NCI-H1417 treated with DMSO at 0.1 percent for 48 hours (cell line): ENCODE data around the gene SCYL1.

Experiments used
- DNase-seq: peaks from one replicate; lab custom pipeline; 2025; lab: John Stamatoyannopoulos, UW

The SCYL1 gene

DNA sequence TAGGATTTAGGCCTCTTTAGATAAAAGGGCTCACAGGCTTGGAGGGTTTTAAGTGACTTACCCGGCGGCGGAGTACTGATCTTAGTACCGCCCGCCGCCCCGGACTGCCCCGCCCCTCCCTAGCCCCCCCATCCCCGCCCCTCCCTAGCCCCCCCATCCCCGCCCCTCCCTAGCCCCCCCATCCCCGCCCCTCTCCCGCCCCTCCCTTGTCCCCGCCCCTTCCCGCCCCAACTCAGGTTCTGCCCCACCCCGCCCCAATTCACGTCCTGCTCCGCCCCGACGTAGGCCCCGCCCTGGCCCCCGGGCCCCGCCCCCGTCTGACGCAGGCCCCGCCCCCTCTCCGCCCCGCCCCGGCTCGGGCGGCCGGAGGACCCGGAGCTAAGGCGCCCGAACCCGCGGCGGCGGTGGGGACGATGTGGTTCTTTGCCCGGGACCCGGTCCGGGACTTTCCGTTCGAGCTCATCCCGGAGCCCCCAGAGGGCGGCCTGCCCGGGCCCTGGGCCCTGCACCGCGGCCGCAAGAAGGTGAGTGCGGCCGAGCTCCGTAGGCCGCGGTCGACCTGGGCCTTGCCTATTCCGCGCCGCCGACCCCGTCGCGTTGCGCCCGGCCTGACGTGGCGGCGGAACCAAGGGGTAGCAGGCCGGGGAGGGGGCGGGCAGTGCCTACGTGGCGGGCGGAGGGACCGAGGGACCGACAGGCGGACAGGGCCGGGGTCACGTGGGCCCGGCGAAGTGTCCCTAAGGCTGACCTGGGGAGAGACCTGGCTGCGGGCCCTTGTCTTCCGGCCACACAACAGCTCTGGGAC lies at the start of gene SCYL1:
SCYL1 (plus strand) TSS at position 343 of the 805 bp plus-strand sequence; CDS start at position 414, 71 bp downstream.
- DNase-seq: no peak

DNA sequence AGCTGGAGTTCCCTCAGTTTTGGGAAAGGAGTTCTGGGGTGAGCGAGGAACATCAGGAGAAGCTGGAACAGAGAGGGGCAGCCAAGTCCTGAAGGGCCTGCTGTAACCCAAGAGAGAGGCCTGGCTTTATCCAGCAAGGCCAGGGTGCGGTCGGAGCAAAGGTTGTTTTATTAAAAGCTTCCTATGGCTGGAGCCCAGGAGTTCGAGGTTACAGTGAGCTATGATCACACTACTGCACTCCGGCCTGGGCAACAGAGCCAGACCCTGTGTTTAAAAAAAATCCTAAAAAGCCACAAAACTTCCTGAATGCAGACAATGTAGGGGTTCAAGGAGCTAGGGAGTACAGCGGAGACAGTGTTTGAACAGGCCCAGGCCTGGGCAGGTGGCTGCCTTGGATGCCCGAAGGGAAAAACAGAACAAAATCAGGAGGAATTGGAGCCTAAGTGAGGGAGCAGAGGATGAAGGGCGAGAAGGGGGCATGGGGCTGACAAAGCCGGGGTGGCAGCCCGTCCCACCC lies 48.2 kb upstream of the SCYL1 start:
- no peak for DNase-seq

DNA sequence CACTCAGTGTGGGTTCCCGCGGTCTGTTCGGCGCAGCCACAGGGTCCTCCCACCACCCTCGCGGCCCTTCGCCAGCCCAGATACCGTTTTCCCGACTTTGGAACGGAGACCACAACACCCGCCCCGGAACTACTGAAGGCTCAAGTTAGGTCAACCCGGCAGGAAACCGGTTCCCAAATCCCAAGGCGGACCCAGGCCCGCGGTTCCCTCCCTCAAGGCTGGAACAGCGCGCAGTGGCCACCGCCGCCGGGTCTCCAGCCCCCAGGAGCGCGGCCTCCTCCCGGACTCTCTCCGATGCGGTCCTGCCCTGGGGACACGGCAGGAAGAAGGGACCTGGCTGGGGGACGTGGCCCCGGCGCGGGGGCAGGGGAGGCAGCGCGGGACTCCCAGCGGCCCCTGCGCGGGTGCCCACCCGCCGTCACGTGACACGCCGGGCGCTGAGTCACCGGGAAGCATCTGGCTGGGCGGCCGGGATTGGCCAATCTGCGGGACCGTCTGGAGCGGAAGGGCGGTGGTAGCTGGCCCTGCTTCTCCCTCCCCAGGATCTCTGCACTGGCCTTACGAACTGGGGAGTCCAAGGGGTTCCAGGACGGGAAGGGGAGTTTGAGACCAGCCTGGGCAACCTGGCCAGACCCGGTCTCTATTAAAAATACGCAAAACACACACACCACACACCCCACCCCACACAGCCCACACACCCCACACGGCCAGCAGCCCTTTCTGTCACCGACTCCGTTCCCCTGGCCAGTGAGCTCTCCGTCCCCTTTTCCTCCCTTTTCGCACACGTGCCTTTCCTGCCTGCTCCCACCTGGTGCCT lies 47.5 kb upstream of the SCYL1 start:
- DNase-seq: peak; percentile 79

DNA sequence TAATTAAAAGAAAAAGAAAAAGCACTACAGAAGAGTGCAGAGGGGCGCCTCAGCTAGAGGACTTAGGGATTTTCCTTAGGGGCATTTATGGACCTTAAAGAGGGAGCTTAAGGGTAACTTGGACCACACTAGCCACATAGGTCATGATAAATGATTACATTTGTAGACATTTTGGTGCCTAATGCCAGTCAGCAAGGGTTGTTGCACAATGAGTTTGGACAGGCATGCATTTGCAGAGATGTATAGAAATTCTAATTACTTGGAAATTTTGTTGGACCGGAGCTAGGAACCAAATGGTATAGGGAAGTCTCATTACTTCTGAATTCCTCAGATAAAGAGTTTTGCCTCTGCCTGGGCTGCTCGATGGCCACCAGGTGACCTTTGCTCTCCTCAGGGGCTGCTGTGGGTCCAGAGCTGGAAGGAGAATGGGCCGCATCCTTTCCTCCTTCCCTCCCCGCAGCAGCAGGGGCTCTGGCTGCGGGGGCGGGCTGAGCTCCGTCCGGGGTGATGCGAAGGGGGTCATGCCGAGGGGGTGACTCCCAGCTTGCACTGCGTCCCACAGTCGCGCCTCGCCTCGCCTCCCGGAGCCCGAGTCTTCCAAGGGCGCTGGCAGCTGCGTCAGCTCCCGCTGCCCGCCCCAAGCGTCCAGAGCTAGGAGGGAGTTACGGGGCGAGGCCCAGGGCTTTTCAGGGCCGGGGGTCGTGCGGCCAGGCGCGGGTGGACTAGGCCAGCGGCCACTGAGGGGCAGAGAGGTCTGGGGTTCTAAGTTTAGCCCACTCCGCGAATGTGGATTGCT lies 46.3 kb upstream of the SCYL1 start:
- DNase-seq: no peak

DNA sequence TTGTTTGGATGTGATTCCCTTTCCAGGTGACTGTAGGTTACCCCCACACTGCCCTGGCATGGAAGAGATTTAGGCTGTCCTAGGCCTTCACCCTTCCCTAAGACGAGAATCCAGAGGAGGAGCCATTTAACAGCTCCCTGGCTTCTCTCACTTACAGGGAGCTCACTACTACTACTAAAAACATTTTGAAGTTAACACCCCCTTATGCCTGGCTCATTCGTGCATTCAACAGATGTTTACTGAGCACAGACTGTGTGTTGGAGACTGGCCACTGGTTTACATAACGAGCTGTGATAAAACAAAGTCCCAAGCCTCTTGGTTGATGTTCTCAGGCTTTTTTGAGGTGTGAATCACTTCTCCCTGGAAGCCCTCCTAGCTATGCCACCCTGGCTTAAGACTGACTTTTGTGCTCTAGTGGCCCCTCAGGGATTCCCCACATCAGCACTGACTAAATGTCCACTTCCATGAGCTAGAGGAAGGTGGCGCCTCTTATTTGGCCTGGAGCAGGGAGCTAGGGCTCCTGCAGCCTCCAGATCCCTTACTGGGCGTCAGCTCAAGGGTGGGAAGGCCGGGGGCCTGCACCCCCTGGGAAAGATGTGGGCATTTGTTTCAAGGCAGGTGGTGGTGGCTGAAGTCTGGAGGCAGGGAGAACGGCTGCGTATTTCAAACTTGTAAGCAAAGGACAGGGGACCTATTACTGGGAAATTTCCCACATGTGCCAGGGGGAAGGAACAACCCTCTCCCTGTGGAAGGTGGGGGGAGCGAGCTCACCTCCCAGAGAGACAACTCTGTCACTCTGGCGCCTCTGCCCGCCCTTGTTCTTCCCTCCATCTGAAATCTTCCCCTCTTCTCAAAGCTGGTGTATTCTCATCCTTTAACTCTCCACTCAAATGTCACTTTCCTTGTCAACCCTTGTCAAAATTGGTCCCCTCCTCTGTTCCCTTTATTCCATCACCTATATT lies 45.4 kb upstream of the SCYL1 start:
- no peak for DNase-seq

DNA sequence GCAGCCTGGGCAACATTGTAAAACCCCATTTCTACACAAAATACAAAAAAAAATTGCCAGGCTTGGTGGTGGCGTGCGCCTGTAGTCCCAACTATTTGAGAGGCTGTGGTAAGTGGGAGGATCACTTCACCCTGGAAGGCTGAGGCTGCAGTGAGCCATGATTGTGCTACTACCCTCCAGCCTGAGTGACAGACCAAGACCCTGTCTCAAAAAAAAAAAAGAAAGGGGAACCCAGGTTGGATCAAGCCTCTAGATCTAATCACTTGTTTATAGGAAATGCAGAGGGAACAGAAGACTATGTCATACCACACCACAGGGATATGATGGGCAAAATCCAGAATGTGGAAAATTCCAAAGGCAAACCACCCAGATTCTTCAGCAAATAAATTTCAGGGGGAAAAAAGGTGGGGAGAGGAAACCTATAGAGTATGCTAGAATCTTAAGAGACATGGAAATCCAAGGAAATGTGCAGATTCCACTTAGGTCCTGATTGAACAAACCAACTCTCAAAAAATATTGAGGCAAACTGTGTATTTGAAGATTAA lies 42.5 kb upstream of the SCYL1 start:
- no peak for DNase-seq

DNA sequence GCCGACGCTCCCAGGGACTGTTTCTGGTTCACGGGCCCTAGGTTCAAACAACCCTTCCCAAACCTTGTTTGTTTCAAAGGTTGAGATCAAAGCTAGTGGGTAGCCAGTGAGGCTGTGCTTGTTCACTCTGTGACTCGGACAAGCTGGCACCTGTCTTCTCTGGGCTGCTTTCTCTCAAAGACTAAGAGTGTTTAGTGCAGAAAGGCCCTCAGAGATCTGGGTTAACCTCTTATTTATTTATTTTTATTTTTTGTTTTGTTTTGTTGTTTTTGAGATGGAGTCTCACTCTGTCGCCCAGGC lies 39.0 kb upstream of the SCYL1 start:
- no peak for DNase-seq

DNA sequence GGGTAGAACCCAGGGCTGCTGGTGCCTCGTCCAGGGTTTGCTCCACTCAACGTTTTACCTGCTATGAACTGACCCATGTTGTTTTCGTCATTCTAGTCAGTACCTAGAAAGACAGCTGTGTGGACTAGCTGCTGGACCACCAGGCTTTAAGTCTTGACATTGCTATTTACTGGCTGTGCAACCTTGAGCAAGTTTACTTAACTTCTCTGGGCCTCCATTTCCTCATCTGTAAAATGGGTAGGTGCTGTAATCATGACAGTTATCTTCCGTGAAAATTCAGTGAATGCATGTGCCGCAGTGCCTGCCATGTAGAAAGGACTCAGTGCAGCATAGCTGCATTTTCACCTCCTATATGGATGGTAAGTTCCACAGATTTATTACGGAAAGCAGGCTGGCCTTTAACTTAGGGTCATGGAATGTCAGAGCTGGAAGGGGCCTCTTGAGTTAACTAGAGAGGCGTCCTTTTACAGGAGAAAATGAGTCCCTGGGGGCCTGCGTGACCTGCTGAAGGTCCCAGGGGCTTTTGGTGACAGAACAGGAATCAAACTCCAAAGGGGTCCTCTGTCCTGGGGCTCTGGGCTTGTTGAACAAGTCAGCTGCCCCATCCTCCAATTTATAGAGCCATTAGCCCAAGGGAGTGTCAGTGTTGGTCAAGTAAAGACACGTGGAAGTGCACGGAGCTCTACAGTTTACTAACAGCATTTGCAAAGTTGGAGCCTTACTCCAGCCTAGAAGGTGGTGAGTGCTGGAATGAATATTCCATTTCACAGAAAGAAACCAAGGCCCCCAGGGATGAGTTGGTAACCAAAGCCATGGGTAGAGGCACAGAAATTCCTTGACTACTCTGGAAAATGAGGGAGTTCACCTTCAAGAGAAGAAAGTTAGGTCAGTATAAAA lies 38.1 kb upstream of the SCYL1 start:
- DNase-seq: no peak

DNA sequence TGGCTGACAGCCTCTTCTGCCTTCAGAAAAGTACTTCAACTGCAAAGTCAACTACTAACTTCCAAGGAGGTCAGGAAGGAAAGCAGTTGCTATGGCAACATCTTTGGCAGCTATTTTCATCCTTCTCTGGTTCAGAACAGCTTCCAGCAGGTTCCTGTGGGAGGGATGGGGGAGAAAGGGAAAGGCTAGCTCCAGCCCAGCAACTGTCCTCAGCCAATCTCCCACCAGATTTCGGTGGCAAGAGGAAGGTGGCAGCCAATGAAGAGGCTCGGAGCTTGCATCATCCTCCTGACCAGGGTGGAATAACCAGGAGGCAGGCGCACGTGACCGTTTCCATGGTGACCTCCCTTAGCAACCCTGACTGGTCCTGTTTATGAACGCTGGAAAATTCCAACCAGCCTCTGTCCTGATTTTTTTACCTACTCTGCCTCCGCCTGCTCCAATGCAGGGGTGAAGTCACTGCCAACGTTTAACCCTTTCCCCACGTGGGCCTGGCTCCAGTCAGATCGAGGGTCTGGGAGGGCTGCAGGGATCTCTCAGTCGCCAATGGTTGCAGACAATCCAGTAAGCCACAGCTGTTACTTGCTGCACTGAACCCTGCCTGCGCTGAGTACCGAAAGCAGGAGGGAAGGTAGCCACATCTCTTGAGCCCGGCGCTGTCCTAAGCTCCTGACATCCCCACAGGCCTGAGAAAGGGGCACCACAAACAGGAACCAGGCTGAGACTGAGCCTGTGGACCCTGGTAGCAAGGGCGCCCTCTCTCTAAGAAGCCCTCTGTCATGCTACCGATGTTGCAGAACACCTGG lies 37.2 kb upstream of the SCYL1 start:
- DNase-seq: peak; percentile 100

DNA sequence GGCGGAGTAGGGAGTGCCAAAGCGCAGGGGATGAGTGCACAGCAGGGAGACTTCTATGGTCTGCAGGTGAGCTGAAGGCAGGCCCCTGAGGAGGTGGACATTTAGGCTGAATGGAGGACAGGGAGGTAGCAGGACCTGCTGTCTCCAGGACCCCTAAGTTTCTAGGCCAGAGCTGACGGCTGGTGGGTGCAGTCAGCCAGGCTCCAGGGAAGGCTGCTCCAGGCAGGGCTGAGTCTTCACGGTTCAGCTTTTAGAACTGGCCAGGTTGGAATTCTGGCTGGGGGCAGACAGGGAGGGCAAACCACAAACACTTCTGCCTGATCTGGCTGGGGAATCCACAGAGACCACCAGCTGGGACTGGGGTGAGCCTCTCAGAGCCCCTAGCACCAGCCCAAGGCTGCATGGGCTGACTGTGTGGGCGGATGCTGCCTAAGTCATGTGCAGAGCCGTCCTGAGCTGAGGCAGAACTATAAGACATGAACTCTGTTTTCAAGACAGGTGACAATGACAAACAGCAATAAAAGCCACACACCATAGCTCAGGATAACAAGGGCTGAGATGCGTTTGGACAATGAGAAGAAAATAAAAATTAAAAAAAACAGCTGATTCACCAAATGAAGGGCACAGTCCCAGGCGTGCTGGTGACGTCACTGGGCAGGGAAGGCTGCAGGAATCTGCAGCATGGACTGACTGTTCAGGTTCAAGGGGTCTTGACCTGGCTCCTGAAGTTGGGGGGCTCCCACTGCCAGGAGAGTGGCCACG lies 36.4 kb upstream of the SCYL1 start:
- DNase-seq: no peak

DNA sequence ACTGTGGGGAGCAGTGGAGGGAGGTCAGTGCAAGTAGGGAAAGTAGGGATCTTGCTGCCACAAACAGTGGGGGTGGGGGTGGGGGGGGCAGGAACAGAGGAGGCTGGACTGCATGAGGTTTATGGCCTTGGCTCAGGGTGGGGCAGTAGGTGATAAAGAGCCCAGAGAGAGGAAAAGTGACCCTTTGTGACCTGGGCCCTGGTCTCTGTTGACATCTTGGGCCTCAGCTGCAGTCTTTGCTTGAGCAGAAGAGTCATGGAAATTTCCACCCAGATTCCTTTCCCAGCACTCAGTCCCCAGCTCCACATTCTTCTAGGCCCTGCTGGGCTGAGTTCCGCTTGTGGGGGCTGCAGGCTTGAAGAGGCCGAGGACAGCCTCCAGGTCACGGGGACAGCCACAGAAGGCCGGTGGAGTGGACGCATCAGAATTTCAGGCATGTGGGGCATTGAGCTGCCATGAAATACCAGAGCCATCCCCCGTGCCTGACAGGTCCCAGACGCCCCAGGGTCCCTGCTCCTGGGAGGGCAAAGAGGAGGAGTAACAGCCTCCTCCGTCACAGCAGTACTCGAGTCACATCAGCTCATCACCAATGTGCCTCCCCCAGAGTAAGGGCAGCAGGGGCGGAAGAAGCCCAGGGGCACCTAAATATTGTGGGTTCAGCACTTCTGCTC lies 35.7 kb upstream of the SCYL1 start:
- DNase-seq: no peak

DNA sequence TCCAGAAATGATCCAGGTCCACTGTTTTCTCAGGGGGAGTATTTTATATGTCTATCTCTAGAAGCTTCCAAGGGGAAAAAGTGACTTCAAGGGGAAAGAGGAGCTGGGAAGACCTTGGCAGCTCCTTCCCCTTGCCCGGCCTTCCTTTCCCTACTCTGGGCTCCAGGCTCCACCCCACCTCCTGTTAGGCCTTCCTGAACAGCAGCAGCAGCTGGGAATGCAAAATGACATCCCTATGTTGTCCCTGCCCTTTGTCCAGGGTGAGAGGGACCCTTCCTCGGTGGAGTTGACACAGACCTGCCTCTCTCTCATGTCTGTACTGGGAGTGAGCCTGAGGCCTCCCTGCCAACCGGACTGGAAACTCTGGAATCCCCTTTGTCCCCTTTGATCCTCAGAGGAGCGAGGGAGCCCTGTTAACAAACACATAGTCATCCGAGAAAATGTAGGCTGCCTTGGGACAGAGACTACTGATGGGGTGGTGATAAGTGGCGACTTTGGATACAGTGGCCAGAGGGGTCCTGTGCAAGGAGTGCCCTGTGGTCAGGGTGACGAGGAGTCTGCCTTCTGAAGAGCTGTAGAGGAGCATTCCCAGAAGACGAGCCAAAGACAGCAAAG lies 35.1 kb upstream of the SCYL1 start:
- DNase-seq: no peak

DNA sequence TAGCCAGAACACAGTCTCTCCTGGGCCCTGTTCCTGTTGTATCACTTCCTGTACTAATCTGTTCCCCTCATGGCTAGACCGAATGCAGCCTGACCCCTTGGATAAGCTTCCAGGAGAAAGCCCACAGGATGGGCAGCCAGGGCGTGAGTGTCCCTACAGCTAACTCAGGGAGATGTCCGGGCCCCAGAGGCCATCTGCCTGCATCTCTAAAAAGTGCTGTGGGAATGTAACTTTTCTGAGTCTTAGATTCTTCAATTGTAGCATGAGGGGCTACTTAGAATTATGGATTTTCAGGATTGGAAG lies 33.8 kb upstream of the SCYL1 start:
- DNase-seq: no peak

DNA sequence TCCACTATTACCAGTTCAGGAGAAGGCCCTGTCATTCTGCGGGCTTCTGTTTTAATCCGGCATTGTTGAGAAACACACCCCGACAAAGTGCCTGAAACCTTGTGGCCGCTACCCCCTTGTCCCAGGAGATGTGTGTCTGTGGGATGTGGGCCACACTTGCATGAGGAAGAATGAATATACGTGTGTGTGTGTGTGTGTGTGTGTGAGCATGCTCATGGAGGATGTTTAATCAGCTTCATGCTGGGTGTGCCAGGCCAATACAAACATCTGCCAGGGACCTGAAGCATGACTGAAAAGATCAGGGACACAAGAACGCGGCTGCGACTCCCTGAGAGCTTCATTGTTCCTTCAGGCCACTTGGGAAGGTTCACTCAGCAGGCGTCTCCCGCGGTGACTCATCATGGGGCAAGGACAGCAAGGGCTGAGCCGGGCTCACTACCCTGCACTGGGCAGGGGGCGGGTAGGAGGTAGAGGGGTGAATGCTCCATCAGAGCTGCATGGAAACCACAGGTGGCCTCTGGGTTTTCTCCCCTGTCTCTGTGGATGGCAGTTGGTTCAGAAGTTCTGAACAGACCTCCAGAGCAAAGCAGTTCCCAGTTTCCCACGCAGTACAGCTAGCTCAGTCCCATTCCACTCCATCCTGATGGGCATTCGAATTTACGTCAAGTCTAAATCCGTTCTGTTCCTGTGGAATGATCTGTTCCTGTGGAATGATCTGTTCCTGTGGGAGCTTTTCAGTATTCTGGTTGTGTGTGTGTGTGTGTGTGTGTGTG lies 33.1 kb upstream of the SCYL1 start:
- DNase-seq: peak; percentile 81

DNA sequence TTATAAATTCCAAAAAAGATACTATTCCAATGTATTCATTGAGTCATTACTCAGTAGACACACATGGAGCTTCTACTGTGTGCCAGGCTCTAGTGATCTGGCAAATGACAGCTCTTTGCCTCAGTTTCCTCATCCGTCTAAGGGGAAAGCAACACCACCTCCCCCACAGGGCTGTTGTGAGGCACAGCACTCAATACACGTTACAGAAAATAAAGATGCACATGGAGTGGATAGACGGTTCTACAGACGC lies 32.6 kb upstream of the SCYL1 start:
- DNase-seq: no peak

DNA sequence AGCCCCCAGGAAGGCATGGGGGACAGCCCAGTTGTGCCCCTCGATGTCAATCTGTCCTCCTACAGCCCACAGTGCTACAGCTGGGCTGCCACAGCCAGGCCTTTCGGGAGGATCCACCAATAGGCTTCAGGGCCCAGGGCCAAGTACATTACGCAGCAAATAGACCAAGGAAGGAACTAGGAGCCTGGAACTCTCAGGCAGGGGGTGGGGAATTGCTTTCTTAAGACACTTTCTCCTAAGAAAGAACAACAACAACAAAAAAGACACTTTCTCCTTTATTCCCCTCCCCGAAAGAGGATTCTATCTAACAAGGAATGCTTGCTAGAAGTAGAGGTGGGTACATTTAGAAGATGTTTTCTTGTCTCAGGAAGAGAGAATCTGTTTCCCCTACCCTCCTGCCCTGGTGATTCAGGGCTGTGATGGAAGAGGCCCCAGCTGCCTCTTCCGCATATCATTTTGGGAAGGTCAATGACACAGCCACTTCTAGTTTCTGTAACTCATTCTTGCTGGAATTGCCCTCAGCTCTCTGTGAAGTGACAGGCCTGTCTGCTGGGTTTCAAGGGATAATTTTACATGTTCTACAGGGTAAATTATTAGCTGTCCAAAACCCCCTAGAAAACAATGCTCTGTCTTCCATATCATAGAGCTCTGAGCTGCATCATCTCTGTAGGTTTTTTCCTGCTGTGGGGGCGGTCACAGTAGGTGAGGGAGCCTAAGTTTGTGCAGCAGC lies 32.1 kb upstream of the SCYL1 start:
- DNase-seq: no peak
